Ecto neural progenitor cell (in vitro differentiated cells): ENCODE measurements around the gene NYAP1.
A peak's percentile ranks its signal among the peaks of the same experiment; 100 is the strongest.
"Not testable (repeated sequence)": the region's sequence is repeated elsewhere in the genome, so short reads cannot be mapped to it uniquely, and the experiment has no call there.

Source experiments
- DNase-seq: peaks from one replicate; pipeline ENCODE4 v3.0.0-alpha.2; 2018; ENCODE audit warnings: low spot score

The NYAP1 gene

DNA sequence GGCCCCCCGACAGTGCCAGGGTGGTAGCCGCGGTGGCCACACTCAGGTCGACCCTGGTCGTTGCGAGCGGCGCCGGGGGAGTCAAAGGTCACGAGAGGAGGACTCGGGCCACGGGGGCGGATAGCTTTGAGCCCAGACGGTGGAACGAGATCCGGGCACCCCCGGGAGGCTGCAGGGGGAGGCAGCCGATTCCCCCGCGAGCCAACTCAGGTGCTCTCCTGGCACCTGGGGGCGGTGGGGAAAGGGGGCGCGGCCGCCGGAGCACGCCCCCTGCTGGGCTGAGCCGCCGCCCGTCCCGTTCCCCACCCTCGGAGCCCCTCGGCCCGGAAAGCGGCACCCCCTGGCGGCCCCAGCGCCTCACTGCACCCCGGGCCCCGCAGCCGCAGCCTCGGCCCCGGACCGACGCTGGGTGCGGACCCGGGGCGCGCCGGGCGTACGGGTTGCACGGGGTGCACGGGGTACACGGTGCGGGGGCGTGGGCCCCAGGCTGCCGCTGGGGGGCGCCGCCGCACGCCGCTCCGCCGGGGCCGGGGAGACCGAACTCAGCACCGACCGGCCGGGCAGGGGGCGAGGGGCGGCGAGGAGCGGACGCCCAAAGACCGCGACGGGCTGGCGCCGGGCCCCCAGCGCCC is 521 bp upstream of the NYAP1 start:
- DNase-seq = peak; percentile 88

DNA sequence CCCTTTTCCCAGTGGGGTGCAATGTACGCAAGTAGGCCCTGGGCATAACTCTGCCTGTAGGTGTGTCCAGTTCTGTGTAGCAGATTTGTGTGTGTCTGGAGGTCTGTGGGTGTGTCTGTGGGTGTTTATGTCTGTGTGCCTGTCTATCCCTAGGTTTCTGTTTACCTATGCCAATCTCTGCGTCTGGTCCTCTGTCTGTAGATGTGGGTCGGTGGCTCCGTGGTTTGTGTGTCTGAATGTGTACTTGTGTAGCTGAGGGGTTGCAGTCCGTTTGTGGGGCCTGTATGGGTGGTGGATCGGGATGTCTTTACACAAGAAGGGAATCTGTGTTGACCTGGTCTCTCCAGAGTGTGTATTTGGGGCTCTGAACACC is 932 bp downstream of the NYAP1 start:
- no peak for DNase-seq

DNA sequence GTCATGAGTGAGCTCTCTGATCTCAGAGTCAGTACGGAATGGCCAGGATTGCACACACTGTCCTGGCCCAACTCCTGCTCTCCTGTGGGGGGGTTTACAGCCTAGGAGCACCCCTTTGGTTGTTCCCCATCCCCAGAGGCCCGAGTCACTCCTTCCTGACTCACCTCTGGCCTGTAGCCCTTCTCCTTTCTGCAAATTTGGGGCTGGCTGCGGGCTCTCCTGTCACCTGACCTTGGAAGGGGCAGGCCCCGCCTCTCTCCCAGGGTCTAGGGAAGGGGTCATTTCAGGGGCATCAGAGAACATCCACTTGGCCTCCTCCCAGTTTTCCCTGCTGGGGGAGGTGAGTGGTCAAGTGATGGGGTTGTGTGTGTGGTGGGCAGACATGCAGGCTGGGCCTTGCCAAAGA is 1.7 kb downstream of the NYAP1 start:
- no peak for DNase-seq

DNA sequence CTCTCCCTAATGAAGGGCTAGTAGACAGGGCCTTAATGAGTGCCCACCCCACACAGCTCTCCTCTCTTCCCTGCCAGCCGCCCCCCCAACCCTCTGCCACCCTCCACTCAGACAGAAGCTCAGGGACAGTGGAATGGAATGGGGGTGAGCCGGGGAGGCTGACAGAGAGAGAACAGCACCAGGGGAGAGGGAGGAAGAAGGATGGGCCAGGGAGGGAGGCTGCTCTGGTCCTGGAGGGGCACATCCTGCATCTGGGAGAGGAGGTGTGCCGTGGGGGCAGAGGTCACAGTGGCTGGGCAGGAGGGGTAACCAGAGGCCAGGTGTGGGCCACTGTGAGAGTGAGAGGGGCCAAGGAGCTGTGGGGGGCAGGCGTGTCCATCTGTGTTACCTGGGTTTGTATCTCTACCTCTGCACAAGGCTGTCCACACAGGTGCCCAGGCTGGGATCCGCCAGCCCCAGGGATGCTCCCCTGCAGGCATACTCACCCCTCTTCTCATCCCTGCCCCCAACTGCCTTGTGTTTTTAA is 2.4 kb downstream of the NYAP1 start:
- no peak for DNase-seq

DNA sequence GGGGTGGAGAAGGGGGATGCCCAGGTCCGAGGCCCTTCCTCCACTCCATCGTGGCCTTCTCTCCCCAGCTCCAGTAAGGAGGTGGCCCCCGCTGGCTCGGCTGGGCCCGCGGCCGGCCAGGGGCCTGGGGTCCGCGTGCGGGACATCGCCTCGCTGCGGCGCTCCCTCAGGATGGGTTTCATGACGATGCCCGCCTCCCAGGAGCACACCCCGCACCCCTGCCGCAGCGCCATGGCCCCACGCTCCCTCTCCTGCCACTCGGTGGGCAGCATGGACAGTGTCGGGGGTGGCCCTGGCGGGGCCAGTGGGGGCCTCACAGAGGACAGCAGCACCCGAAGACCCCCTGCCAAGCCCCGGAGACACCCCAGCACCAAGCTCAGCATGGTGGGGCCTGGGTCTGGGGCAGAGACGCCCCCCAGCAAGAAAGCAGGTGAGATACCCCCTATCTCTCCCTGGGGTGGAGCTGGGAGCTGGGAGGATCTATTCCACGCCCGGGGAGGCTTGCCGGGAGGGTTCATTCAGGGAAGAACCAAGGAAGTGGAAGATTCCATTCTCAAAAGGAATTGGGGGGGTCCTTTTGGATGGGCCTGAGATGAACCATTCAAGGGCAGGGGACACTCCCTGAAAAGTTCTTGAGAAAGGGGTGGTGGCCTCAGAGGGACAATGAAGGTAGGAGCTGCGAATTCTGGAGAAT is 3.2 kb downstream of the NYAP1 start:
- no peak for DNase-seq

DNA sequence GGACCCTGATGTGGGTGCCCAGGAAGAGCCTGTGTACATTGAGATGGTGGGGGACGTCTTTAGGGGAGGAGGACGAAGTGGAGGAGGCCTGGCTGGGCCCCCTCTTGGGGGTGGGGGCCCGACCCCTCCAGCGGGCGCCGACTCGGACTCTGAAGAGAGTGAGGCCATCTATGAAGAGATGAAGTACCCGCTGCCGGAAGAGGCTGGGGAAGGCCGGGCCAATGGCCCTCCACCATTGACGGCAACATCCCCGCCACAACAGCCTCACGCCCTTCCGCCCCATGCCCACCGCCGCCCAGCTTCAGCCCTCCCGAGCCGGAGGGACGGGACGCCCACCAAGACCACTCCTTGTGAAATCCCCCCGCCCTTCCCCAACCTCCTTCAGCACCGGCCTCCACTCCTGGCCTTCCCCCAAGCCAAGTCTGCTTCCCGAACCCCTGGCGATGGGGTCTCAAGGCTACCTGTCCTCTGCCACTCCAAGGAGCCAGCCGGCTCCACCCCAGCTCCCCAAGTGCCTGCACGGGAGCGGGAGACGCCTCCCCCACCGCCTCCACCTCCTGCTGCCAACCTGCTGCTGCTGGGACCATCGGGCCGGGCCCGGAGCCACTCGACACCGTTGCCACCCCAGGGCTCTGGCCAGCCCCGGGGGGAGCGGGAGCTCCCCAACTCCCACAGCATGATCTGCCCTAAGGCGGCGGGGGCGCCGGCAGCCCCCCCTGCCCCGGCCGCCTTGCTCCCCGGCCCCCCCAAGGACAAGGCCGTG is 4.8 kb downstream of the NYAP1 start:
- DNase-seq = no peak

DNA sequence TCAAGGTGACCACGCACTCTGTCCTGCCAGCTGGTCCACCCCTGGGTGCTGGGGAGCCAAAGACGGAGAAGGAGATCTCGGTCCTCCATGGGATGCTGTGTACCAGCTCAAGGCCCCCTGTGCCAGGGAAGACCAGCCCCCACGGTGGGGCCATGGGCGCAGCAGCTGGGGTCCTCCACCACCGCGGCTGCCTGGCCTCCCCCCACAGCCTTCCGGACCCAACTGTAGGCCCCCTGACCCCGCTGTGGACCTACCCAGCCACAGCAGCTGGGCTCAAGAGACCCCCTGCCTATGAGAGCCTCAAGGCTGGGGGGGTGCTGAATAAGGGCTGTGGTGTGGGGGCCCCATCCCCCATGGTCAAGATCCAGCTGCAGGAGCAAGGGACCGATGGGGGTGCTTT is 5.4 kb downstream of the NYAP1 start:
- DNase-seq = no peak

DNA sequence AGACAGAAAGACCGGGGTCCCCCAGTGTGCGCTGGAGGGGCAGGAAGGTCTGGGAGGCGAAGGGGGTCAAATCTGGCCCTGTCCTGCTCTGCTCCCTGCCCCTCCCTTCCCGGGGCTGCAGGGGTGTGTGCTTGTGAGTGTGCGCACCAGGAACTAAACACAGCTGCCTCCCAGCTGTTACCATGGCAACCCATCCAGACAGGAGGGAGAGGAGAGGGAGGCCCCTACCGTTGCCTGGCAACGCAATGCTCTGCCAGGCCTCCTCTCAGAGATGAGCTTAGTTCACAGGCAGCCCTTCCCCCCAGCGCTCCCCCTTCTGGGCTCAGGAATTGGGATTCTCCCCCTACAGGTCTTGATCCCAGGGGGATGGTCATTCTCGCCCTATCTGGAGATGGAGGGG is 6.1 kb downstream of the NYAP1 start:
- DNase-seq = peak; percentile 95

DNA sequence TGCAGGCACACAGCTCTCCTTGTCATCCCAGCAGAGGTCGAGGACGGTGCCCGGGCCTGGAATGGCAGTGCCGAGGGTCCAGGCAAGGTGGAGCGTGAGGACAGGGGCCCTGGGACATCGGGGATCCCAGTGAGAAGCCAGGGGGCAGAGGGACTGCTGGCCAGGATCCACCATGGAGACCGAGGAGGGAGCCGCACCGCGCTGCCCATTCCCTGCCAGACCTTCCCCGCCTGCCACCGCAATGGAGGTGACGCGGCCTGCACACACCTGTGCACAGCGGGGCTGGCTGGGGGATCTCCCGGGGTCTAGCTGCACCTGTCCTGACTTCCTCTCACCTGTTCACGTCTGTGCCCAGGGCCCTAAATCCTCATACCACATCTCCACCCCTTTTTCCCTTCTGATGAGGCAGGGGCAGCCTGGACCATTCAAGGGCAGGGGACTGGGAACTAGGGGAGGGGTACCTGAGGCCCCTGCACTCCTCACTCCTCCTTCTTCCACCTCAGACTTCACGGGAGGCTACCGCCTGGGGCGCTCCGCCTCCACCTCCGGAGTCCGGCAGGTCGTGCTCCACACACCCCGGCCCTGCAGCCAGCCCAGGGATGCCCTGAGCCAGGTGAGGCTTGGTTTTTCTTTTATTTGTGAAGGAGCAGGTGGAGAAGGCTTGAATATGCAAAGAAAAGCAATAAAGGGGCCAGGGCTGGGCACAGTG is 6.9 kb downstream of the NYAP1 start:
- no peak for DNase-seq

DNA sequence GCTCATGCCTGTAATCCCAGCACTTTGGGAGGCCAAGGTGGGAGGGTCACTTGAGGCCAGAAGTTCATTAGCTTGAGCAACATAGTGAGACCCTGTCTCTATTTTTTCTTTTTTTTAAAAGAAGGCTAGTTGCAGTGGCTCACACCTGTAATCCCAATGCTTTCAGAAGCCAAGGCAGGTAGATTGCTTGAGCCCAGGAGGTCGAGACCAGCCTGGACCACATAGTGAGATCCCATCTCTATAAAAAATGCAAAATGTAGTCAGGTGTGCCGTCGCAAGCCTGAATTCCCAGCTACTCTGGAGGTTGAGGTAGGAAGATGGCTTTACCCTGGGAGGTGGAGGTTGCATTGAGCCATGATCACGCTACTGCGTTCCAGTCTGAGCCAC is 7.5 kb downstream of the NYAP1 start:
- DNase-seq = no peak

DNA sequence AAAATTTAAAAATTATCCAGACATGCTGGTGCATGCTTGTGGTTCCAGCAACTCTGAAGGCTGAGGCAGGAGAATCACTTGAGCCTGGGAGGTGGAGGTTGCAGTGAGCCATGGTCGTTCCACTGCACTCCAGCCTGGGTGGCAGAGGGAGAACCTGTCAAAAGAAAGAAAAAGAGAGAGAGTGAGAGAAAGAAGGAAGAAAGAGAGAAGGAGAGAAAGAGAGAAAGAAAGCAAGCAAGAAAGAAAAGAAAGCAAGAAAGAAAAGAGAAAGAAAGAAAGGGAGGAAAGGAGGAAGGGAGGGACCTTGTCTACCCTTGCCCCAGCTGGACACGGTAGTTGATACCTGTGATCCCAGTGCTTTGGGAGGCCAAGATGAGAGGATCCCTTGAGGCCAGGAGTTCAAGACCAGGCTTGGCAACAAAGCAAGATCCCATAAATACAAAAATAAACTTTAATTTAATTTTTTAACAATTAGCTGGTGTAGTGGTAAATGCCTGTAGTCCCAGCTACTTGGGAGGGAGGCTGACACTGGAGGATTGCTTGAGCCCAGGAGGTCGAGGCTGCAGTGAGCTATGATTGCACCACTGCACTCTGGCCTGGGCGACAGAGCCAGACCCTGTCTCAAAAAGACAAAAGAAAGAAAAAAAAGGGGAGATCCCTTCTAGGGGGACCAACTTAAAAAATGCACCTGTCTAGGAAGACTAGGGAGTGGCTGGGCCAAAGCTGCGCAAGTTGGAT is 9.2 kb downstream of the NYAP1 start:
- DNase-seq = no peak

DNA sequence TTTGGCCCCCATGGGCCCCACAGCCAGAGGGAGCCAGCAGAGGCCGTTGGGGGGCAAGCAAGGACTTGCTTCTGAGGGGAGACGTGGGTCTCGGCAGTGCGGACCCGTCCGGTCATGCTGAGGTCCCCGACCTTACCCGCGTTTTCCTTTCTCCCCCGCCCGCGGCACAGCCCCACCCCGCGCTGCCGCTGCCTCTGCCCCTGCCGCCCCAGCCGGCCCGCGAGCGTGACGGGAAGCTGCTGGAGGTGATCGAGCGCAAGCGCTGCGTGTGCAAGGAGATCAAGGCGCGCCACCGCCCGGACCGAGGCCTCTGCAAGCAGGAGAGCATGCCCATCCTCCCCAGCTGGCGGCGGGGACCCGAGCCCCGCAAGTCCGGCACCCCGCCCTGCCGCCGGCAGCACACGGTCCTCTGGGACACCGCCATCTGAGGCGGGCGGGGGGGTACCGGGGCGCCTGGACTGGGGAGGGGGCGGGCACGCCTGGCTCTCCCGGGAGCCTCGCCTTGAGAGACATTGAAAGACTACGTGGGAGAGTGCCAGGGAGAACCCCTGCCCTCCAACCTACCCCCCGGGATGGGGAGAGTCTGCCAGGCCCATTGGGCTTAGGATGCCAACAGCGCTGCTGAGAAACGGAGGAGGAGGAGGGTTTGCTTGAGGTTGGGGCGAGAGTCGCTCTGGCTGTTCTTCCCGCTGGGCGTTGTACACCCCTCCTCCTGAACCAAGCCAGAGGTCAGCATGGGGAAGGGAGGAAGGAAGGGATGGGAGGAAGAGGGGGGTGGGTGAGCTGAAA is 9.9 kb downstream of the NYAP1 start:
- peak; percentile 75 for DNase-seq

DNA sequence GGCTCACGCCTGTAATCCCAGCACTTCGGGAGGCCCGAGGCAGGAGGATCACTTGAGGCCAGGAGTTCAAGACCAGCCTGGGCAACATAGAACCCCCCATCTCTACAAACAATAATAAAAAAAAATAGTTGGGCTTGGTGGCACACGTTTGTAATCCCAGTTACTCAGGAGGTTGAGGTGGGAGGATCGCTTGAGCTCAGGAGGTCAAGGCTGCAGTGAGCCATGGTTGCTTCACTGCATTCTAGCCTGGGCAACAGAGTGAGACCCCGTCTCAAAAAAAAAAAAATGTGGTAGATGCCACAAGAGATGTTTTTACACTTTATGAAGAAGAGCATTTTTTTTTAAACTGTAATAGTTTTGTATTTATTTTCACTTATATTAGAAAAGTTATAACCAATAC is 12.8 kb downstream of the NYAP1 start:
- DNase-seq = no peak

DNA sequence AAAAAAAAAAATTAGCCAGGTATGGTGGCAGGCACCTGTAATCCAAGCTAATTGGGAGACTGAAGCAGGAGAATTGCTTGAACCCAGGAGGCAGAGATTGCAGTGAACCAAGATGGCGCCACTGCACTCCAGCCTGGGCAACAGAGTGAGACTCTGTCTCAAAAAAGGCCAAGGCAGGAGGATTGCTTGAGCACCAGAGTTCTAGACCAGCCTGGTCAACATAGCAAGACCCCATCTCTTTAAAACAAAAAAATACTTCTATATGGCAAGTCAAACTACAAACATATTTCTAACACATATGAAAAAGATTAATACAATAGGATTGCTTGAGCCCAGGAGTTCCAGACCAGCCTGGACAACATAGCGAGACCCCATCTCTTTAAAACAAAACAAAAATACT is 17.0 kb downstream of the NYAP1 start:
- not testable (repeated sequence) for DNase-seq

DNA sequence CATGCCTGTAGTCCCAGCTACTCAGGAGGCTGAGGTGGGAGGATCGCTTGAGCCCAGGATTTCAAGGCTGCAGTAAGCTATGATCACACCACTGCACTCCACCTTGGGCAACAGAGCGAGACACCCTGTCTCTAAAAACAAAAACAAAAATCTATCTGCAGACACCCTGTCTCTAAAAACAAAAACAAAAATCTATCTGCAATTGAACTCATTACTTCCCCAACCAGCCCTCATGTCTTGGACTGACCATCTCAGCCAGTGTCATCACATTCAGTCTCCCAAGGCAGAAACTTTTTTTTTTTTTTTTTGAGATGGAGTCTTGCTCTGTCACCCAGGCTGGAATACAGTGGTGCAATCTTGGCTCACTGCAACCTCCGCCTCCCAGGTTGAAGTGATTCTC is 20.3 kb downstream of the NYAP1 start:
- not testable (repeated sequence) for DNase-seq

DNA sequence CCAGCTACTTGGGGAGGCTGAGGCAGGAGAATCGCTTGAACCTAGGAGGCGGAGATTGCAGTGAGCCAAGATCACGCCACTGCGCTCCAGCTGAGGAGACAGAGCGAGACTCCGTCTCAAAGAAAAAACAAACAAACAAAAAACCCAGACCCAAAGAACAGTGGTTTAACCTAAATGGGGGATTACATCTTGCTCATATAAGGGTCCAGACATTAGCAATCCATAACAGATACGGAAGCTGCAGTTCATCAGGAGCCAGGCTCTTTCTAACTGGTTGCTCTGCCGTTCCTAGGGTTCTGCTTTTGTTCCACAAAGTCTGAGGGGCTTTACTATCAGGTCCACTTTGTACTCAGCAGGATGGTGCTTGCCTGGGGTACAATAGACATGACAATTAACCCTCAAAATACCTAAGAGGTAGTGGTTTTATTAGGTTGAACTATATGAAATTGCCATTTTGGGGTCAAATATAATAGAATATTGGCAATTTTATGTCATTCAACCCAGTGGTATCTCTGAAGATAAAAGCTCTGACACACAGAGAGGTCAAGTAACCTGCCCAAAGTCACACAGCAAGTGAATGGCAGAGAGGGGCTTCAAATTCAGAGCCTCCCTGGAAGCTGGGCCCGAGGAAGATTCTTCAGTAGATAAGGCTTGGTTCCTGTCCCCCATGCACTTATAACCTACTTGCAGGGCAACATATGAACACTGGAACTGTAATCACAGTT is 21.3 kb downstream of the NYAP1 start:
- DNase-seq = no peak

DNA sequence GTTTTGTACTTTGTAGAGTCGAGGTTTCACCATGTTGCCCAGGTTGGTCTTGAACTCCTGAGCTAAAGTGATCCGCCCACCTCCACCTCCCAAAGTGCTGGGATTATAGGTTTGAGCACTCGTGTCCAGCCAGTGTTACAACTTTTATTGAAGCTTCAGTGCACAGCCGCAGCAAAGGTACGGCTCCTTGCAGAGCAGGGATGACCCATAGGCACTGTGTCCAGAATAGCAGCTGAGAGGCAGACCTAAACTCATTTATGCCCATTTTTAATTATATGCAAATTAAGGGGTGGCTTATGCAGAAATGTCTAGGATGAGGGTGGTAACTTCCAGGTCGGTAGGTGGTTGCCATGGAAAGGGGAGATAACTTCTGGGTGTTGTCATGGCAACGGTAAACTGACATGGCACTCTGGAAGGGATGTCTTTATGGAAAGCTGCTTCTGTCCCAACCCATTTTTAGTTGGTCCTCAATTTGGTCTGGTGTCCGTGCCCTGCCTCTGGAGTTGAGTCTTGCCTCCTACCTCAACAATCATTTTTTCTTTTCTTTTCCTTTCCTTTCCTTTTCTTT is 22.7 kb downstream of the NYAP1 start:
- no peak for DNase-seq

DNA sequence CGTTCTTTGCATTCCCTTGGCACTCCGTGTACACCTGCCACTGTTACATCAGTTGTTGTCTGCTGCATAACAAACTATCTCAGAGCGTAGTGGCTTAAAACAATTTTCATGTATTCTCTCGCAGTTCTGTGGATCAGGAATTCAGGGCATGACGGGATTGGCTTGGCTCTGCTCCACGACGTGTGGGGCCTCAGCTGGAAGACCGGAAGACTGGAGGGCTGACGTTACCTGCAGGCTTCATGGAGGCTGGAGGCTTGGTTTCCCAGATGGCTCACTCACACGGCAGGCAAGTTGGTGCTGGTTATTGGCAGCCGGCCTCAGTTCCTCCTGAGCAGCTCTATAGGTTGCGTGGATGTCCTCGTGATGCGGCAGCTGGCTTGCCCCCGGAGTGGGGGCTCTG is 25.5 kb downstream of the NYAP1 start:
- DNase-seq = no peak

DNA sequence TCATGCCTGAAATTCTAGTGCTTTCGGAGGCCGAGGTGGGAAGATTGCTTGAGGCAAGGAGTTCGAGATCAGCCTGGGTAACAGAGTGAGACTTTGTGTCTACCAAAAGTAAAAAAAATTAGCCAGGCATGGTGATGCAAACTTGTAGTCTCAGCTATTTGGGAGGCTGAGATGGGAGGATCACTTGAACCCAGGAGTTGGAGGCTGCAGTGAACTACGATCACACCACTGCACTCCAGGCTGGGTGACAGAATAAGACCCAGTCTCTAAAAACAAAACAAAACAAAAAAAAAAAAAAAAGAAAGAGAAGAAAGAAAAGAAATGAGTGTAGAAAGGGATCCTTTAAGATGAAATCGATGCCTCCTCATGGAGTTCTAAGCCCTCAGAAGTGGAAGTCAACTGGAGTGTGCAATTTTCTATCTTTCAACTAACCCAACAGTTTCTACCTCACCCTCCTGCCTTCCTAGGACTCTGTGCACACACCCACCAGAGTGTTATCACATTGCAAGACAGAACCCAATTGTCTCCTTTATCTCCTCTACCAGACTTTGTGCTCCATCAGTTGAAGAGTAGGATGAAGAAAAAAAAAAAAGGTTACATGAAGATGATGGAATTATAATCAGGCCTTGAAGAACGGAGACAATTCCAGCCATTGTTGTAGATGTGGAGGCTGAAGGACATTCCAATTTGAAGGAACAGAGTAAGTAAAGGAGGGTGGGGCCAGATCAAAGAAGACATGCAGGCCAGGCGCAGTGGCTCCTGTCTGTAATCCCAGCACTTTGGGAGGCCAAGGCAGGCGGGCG is 26.9 kb downstream of the NYAP1 start:
- DNase-seq = no peak
